IMR-90 (cell line): Measurements from ENCODE around the gene GPR157. TPM values are rescaled to one million over a fixed set of nuclear protein-coding genes. Genes with fewer than 3 reads are reported as not detected.

ENCODE experiments used
- ATAC-seq: fragments of 200-7000 bp; cut with Tn5 transposase; 2 replicates; pipeline ENCODE4 v1.9.1; 2020; ENCODE audit warnings: low read depth, mild to moderate bottlenecking, moderate library complexity
- BruUV-seq: library from RNA; stranded (reverse); fragments of 400-500 nt; replicated peaks from 2 replicates; lab custom pipeline; 2021; lab: Mats Ljungman, UMichigan
- CTCF ChIA-PET: fragments of 300-600 bp; formaldehyde crosslinking; extraction: SDS; loops from one replicate; lab custom pipeline; 2021; ENCODE audit warnings: antibody characterized with exemption; lab: Yijun Ruan, JAX
- POLR2A ChIA-PET: fragments of 300-600 bp; sonication (Branson Sonifier 250); formaldehyde crosslinking; loops from one replicate; lab custom pipeline; 2022; ENCODE audit warnings: antibody characterized with exemption; ENCODE audit not compliant: unreplicated experiment; lab: Charles Lee
- DNase-seq: peaks from one replicate; pipeline ENCODE4 v3.0.0; 2013
- H2AFZ ChIP-seq: replicated peaks from 2 replicates; pipeline ENCODE3; 2013; ENCODE audit warnings: low read length, mild to moderate bottlenecking; ENCODE audit not compliant: poor library complexity
- H2AK5ac ChIP-seq: 2 replicates; pipeline ENCODE4 v1.6.1; 2013; ENCODE audit warnings: low read depth, low read length, inconsistent platforms
- H2AK9ac ChIP-seq: replicated peaks from 2 replicates; pipeline ENCODE3; 2013; ENCODE audit warnings: mild to moderate bottlenecking, low read depth, low read length, moderate library complexity; ENCODE audit not compliant: poor library complexity
- H2BK120ac ChIP-seq: 2 replicates; pipeline ENCODE4 v1.6.1; 2013; ENCODE audit warnings: low read depth, low read length, inconsistent platforms
- H2BK15ac ChIP-seq: 3 replicates; pipeline ENCODE4 v1.6.1; 2013; ENCODE audit warnings: low read depth, low read length, inconsistent platforms
- H2BK20ac ChIP-seq: 2 replicates; pipeline ENCODE4 v1.6.1; 2013; ENCODE audit warnings: low read depth, mild to moderate bottlenecking, inconsistent platforms, low read length, moderate library complexity
- H2BK5ac ChIP-seq: 2 replicates; pipeline ENCODE4 v1.6.1; 2013; ENCODE audit warnings: mild to moderate bottlenecking, low read depth, low read length, inconsistent platforms; ENCODE audit not compliant: poor library complexity, severe bottlenecking
- H3K14ac ChIP-seq: replicated peaks from 2 replicates; pipeline ENCODE4 v1.6.1; 2013; ENCODE audit warnings: low read depth, low read length, inconsistent platforms
- H3K18ac ChIP-seq: 2 replicates; pipeline ENCODE4 v1.6.1; 2013; ENCODE audit warnings: low read depth, low read length, control low read depth
- H3K23ac ChIP-seq: 2 replicates; pipeline ENCODE4 v1.6.1; 2013; ENCODE audit warnings: low read depth, low read length, inconsistent platforms
- H3K27ac ChIP-seq: 2 replicates; pipeline ENCODE4 v1.5.1; 2013; ENCODE audit warnings: mild to moderate bottlenecking, control low read depth, low read length; ENCODE audit not compliant: insufficient read depth
- H3K27me3 ChIP-seq: 2 replicates; pipeline ENCODE4 v1.6.1; 2013; ENCODE audit warnings: low read length; ENCODE audit not compliant: control insufficient read depth, insufficient read depth
- H3K36me3 ChIP-seq: 2 replicates; pipeline ENCODE4 v1.6.1; 2013; ENCODE audit warnings: low read length, mixed read lengths; ENCODE audit not compliant: control insufficient read depth, insufficient read depth
- H3K4ac ChIP-seq: 2 replicates; pipeline ENCODE4 v1.6.1; 2013; ENCODE audit warnings: low read depth, low read length, inconsistent platforms
- H3K4me1 ChIP-seq: 2 replicates; pipeline ENCODE4 v1.6.1; 2013; ENCODE audit warnings: low read length, mixed read lengths; ENCODE audit not compliant: control insufficient read depth, insufficient read depth
- H3K4me2 ChIP-seq: 2 replicates; pipeline ENCODE4 v1.6.1; 2013; ENCODE audit warnings: low read depth, mild to moderate bottlenecking, control low read depth, low read length, moderate library complexity
- H3K4me3 ChIP-seq: 2 replicates; pipeline ENCODE4 v1.5.1; 2013; ENCODE audit warnings: low read depth, mild to moderate bottlenecking, control low read depth, low read length, moderate library complexity; ENCODE audit not compliant: insufficient read depth
- H3K56ac ChIP-seq: 2 replicates; pipeline ENCODE4 v1.6.1; 2013; ENCODE audit warnings: low read length, inconsistent platforms; ENCODE audit not compliant: insufficient read depth; ENCODE audit errors: extremely low read depth
- H3K79me1 ChIP-seq, 2 experiments: 2 replicates each; pipeline ENCODE4 v1.6.1; 2013; ENCODE audit warnings: low read length in 2 of 2, inconsistent platforms in 1 of 2, low read depth in 1 of 2
- H3K9ac ChIP-seq: 2 replicates; pipeline ENCODE4 v1.6.1; 2013; ENCODE audit warnings: low read depth, low read length, control low read depth
- H3K9me1 ChIP-seq: 2 replicates; pipeline ENCODE4 v1.6.1; 2013; ENCODE audit warnings: low read length, inconsistent platforms; ENCODE audit not compliant: insufficient read depth
- H3K9me3 ChIP-seq: 2 replicates; pipeline ENCODE4 v1.6.1; 2013; ENCODE audit warnings: low read length; ENCODE audit not compliant: control insufficient read depth, insufficient read depth
- H4K20me1 ChIP-seq: 2 replicates; pipeline ENCODE4 v1.6.1; 2013; ENCODE audit warnings: low read length, inconsistent platforms; ENCODE audit not compliant: insufficient read depth
- H4K5ac ChIP-seq: 2 replicates; pipeline ENCODE4 v1.6.1; 2013; ENCODE audit warnings: mild to moderate bottlenecking, low read depth, low read length, control low read depth
- H4K8ac ChIP-seq, 2 experiments: 2 replicates each; pipeline ENCODE4 v1.6.1; 2013; ENCODE audit warnings: low read depth in 2 of 2, low read length in 2 of 2, control low read depth in 1 of 2, inconsistent platforms in 1 of 2
- H4K91ac ChIP-seq: 2 replicates; pipeline ENCODE4 v1.6.1; 2013; ENCODE audit warnings: low read depth, low read length, inconsistent platforms; ENCODE audit not compliant: insufficient read depth
- BHLHE40 ChIP-seq: fragments of 150-350 bp; IDR thresholded peaks from 2 replicates; pipeline ENCODE4 v1.6.1; 2016; ENCODE audit warnings: mild to moderate bottlenecking, low read depth, low read length
- CEBPB ChIP-seq: IDR thresholded peaks from 2 replicates; pipeline ENCODE4 v1.6.1; 2012; ENCODE audit warnings: low read depth, low read length, improper control_type of control experiment
- CHD1 ChIP-seq: IDR thresholded peaks from 2 replicates; pipeline ENCODE4 v1.6.1; 2012; ENCODE audit warnings: low read depth, low read length, improper control_type of control experiment
- CTCF ChIP-seq: conservative IDR thresholded peaks from 2 replicates; pipeline ENCODE4 v1.5.1; 2012; ENCODE audit warnings: mild to moderate bottlenecking, low read depth, low read length, improper control_type of control experiment
- ELK1 ChIP-seq: fragments of 150-350 bp; IDR thresholded peaks from 2 replicates; pipeline ENCODE4 v1.6.1; 2016; ENCODE audit warnings: low read depth, mild to moderate bottlenecking, low read length, moderate library complexity, borderline replicate concordance
- FOS ChIP-seq: fragments of 150-350 bp; IDR thresholded peaks from 2 replicates; pipeline ENCODE4 v1.6.1; 2016; ENCODE audit warnings: low read depth, low read length
- MXI1 ChIP-seq: IDR thresholded peaks from 2 replicates; pipeline ENCODE4 v1.6.1; 2012; ENCODE audit warnings: low read depth, mild to moderate bottlenecking, low read length, moderate library complexity, borderline replicate concordance
- NFE2L2 ChIP-seq: fragments of 150-350 bp; IDR thresholded peaks from 2 replicates; pipeline ENCODE4 v1.6.1; 2016; ENCODE audit warnings: low read depth, mild to moderate bottlenecking, low read length
- POLR2A ChIP-seq: IDR thresholded peaks from 2 replicates; pipeline ENCODE4 v1.6.1; 2012; ENCODE audit warnings: mild to moderate bottlenecking, low read depth, low read length
- RAD21 ChIP-seq: IDR thresholded peaks from 2 replicates; pipeline ENCODE4 v1.6.1; 2012; ENCODE audit warnings: low read length, improper control_type of control experiment
- RFX5 ChIP-seq: IDR thresholded peaks from 2 replicates; pipeline ENCODE4 v1.8.0; 2012; ENCODE audit warnings: low read depth, mild to moderate bottlenecking, low read length, moderate library complexity
- USF2 ChIP-seq: fragments of 150-350 bp; IDR thresholded peaks from 2 replicates; pipeline ENCODE4 v1.6.1; 2017; ENCODE audit warnings: mild to moderate bottlenecking, antibody characterized with exemption, low read length, low read depth
- WGBS, 2 experiments: methylation state at CpG; one replicate each; pipeline versions ENCODE4 v1.1.5 to v1.1.7; 2013; ENCODE audit warnings: missing lambda C conversion rate in 2 of 2; ENCODE audit not compliant: insufficient read length in 1 of 2; ENCODE audit errors: extremely low coverage in 2 of 2; 5-methylcytosine and 5-hydroxymethylcytosine counted together
- dilution Hi-C: fragments of 300-500 bp; cut with HindIII; formaldehyde crosslinking; loops from one replicate; pipeline ENCODE4 v1.14.3; 2018; ENCODE audit warnings: low sequenced_read_pairs; ENCODE audit not compliant: unreplicated experiment
- in situ Hi-C: fragments of 300-500 bp; cut with MboI; formaldehyde crosslinking; loops from 3 replicates; pipeline ENCODE4 v1.14.3; 2019; ENCODE audit warnings: low sequenced_read_pairs, inconsistent platforms, mixed read lengths
- intact Hi-C: fragments of 100-400 bp; cut with micrococcal nuclease; formaldehyde crosslinking; loops from 2 replicates; pipeline ENCODE4 v1.10.0; 2022
- polyA plus RNA-seq, 3 experiments: library from polyadenylated mRNA; depleted of rRNA; stranded (reverse); fragments of >200 nt; gene quantifications; 2 replicates each; pipeline ENCODE4 v1.2.3, GENCODE V29; 2012; ENCODE audit warnings: low replicate concordance in 1 of 3
- total RNA-seq: library from RNA; depleted of rRNA; stranded (reverse); fragments of >200 nt; gene quantifications from 2 replicates; pipeline ENCODE4 v1.2.3, GENCODE V29; 2012

The GPR157 gene
- total and polyA plus RNA-seq, 2 of the 4 experiments (the other 2 are of a cell fraction): 1.8 to 2.7 TPM

- Histone ChIP-seq H4K20me1 (peaks cover 88% of the 10 kb centered on the region), H4K91ac (peak overlapping the region; percentile 8), H3K18ac (0 out of 2 replicates have a peak overlapping the region, but pooled peaks have one; percentile 24), H3K4ac (peak overlapping the region; percentile 33), H3K56ac (no peak overlapping the region; the same call in 1 of the 2 replicates), H3K23ac (peak overlapping the region; percentile 59; the same call in 1 of the 2 replicates), H3K14ac (no peak overlapping the region; the same call in 1 of the 2 replicates), H2BK5ac (peak overlapping the region; percentile 39), H3K9me1 (peaks cover 34% of the 10 kb centered on the region), H3K9ac (no peak overlapping the region), H2AK5ac (peak overlapping the region; percentile 69), H3K27me3 (no peaks in the 10 kb centered on the region), H3K27ac (peak overlapping the region; percentile 13; the same call in 1 of the 2 replicates), H2AK9ac (peak overlapping the region; percentile 48), H3K4me1 (peaks cover 30% of the 10 kb centered on the region), H2BK20ac (peak overlapping the region; percentile 71; the same call in 1 of the 2 replicates), H4K8ac (no peak overlapping the region), H3K79me1 (peaks cover 20 to 86% of the 10 kb centered on the region in 2 experiments), H3K4me2 (no peak overlapping the region), H2BK120ac (peak overlapping the region; percentile 37), H2BK15ac (no peak overlapping the region), H4K5ac (peak overlapping the region; percentile 7; the same call in 1 of the 2 replicates), H3K36me3 (peaks cover 10% of the 10 kb centered on the region; the same call in 1 of the 2 replicates), H3K9me3 (no peaks in the 10 kb centered on the region), H3K4me3 (no peak overlapping the region), H2AFZ (no peak overlapping the region)
- in situ Hi-C loops: no loop called here
- no TSS peak for BruUV-seq
- no peak for DNase-seq
- dilution Hi-C loops: no loop called here
- no peak for TF ChIP-seq USF2
- TF ChIP-seq MXI1: no peak
- TF ChIP-seq FOS: no peak
- no peak for TF ChIP-seq POLR2A
- no peak for TF ChIP-seq ELK1
- no peak for TF ChIP-seq CEBPB
- TF ChIP-seq RAD21: no peak
- no peak for TF ChIP-seq CTCF
- TF ChIP-seq CHD1: no peak
- no peak for TF ChIP-seq BHLHE40
- no peak for TF ChIP-seq NFE2L2
- TF ChIP-seq RFX5: no peak
- ChIA-PET CTCF (interaction anchor here (0.6 kb wide), 1 partner anchor 16 kb away, joined by 3 read pairs; no protein-coding TSS in a partner anchor), POLR2A (no interaction called here)
- ATAC-seq: no peak; the same call in 1 of the 2 replicates
- no CpG with 5 or more reads among the region's 4 CpGs for WGBS, 2 experiments
- intact Hi-C loops: no loop called here
Observed at GRCh38 chr1:9164532-9164900, 35.6 kb upstream of the GPR157 start.
